ENCODE results near the gene GPSM1.
"Not testable (repeated sequence)": the region's sequence is repeated elsewhere in the genome, so short reads cannot be mapped to it uniquely, and the experiment has no call there.

Gene GPSM1

GRCh38 chr9:136314944-136315343 is 12.4 kb upstream of the GPSM1 start:
- no peak overlapping the region for H3K4me3 ChIP-seq (ENCODE audit: low read length)
- no peak for DNase-seq (ENCODE audit: low read depth)
- TF ChIP-seq, protein P1, sequence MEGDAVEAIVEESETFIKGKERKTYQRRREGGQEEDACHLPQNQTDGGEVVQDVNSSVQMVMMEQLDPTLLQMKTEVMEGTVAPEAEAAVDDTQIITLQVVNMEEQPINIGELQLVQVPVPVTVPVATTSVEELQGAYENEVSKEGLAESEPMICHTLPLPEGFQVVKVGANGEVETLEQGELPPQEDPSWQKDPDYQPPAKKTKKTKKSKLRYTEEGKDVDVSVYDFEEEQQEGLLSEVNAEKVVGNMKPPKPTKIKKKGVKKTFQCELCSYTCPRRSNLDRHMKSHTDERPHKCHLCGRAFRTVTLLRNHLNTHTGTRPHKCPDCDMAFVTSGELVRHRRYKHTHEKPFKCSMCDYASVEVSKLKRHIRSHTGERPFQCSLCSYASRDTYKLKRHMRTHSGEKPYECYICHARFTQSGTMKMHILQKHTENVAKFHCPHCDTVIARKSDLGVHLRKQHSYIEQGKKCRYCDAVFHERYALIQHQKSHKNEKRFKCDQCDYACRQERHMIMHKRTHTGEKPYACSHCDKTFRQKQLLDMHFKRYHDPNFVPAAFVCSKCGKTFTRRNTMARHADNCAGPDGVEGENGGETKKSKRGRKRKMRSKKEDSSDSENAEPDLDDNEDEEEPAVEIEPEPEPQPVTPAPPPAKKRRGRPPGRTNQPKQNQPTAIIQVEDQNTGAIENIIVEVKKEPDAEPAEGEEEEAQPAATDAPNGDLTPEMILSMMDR (conservative IDR thresholded peaks at IDR 0.05; ENCODE audit: low read depth, low read length): no peak

- TF ChIP-seq, protein P1 (conservative IDR thresholded peaks at IDR 0.05; ENCODE audit: low read depth, low read length): no peak
- no peak overlapping the region for H3K4me3 ChIP-seq (ENCODE audit: low read length)
- no peak for DNase-seq (ENCODE audit: low read depth)
Measured at GRCh38 chr9:136316271-136316751, 11.0 kb upstream of the GPSM1 start.

GRCh38 chr9:136316896-136317676 is 10.3 kb upstream of the GPSM1 start:
- DNase-seq (ENCODE audit: low read depth): no peak
- no peak overlapping the region for H3K4me3 ChIP-seq (ENCODE audit: low read length)
- TF ChIP-seq, protein P1 (conservative IDR thresholded peaks at IDR 0.05; ENCODE audit: low read depth, low read length): no peak

DNA sequence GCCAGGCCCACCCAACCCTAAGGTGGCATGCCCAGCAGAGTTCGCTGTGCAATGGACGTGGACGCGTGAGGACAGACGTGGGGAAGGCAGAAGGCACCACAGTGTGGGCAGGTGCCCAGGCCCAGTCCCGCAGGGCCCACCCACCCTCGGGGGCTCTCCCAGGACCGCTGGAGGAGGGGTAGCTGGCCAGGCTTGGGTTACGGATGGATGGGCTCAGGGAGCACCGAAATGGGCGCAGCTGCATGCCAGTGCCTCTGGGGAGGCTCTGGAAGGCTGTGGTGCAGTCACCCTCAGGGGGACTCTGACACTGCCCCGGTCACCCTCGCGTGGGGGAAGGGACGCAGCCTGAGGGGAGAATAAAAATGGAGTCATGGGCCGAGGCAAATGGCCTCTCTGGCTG is 9.6 kb upstream of the GPSM1 start:
- TF ChIP-seq, protein P1 (conservative IDR thresholded peaks at IDR 0.05; ENCODE audit: low read depth, low read length): no peak
- no peak overlapping the region for H3K4me3 ChIP-seq (ENCODE audit: low read length)
- DNase-seq (ENCODE audit: low read depth): no peak

- TF ChIP-seq, protein P1 (conservative IDR thresholded peaks at IDR 0.05; ENCODE audit: low read depth, low read length): no peak
Measured at GRCh38 chr9:136318111-136318775, 9.1 kb upstream of the GPSM1 start.

GRCh38 chr9:136318776-136319241 is 8.5 kb upstream of the GPSM1 start:
- DNase-seq (ENCODE audit: low read depth): no peak
- TF ChIP-seq, protein P1 (conservative IDR thresholded peaks at IDR 0.05; ENCODE audit: low read depth, low read length): no peak
- H3K4me3 ChIP-seq (ENCODE audit: low read length): no peak overlapping the region

More at GRCh38 chr9:136318111-136318775, 9.1 kb upstream of the GPSM1 start:
- H3K4me3 ChIP-seq (ENCODE audit: low read length): no peak overlapping the region
- no peak for DNase-seq (ENCODE audit: low read depth)

- not testable (repeated sequence) for H3K4me3 ChIP-seq (ENCODE audit: low read length); DNase-seq (ENCODE audit: low read depth)
Measured at GRCh38 chr9:136319244-136319643, 8.1 kb upstream of the GPSM1 start.

GRCh38 chr9:136319955-136320354 is 7.4 kb upstream of the GPSM1 start:
- DNase-seq (ENCODE audit: low read depth): not testable (repeated sequence)

DNA sequence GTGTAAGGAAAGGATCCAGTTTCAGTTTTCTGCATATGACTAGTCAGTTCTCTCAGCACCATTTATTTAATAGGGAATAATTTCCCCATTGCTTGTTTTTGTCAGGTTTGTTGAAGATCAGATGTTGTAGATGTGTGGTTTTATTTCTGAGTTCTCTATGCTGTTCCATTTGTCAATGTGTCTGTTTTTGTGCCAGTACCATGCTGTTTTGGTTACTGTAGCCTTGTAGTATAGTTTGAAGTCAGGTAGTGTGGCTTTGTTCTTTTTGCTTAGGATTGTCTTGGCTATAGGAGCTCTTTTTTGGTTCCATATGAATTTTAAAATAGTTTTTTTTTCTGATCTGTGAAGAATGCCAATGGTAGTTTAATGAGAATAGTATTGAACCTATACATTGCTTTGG is 6.4 kb upstream of the GPSM1 start:
- not testable (repeated sequence) for H3K4me3 ChIP-seq (ENCODE audit: low read length); DNase-seq (ENCODE audit: low read depth)

More at GRCh38 chr9:136319955-136320354, 7.4 kb upstream of the GPSM1 start:
- H3K4me3 ChIP-seq (ENCODE audit: low read length): not testable (repeated sequence)
